ENCODE measurements around the gene ADIPOR2. TPM values are rescaled to one million over a fixed set of nuclear protein-coding genes. Genes with fewer than 3 reads are reported as not detected.
"Not testable (repeated sequence)": the region's sequence is repeated elsewhere in the genome, so short reads cannot be mapped to it uniquely, and the experiment has no call there.

The ADIPOR2 gene
- total RNA-seq, 1 experiment from 2014 or later: 84.0 TPM

DNA sequence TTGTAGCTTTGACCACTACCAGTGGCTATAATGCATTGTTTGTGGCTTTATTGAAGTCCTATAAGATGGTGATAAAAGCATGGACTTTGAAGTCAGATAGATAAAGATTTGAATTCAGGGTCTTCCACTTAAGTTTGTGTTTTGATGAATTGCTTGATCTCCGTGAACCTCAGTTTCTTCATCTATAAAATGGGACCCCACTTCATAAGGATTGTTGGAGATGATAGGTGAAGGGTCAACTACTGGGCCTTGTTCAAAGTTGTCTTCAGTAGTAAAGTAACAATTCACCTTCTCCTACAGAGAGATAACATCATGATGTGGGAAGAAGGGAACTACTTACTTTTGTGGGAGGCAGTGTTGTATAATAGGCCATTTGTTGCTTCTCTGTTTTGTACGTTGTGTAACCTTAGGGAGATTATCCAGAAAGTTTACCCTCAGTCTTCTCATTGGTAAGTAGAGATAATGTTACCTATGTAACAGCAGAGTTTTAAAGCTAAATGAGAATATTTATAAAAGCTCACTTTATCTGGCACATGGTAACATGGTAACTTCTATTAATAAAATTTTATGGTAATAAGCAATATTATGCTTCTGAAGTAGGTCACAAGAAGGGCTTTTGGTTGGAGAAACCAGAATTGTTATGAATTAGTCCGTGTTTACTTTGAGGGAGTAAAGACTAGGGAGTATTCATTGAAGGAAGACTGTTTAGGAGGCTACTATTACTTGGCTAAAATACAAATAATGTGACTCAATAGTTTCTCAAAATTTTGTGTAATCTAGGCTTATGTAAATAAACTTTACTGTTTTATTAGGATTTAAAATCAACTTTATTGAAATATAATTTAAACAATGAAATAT is 15.1 kb downstream of the ADIPOR2 start:
- Histone ChIP-seq H3K4me1 (ENCODE audit: insufficient read depth, low read length, poor library complexity, severe bottlenecking) (peaks cover 17% of the 10 kb centered on the region), H3K27me3 (replicated peaks; ENCODE audit: insufficient read depth, low read depth, low read length, poor library complexity) (no peaks in the 10 kb centered on the region), H3K9me3 (ENCODE audit: low read depth, low read length, poor library complexity, severe bottlenecking) (no peaks in the 10 kb centered on the region), H3K36me3 (ENCODE audit: insufficient read depth, low read length, poor library complexity, severe bottlenecking) (no peaks in the 10 kb centered on the region), H3K27ac (ENCODE audit: low read depth, low read length, poor library complexity, severe bottlenecking) (no peak overlapping the region), H3K4me3 (ENCODE audit: low read depth, low read length, poor library complexity, severe bottlenecking) (no peak overlapping the region)
- intact Hi-C loops (cut with micrococcal nuclease; ENCODE audit: unreplicated experiment): no loop called here
- ChIA-PET POLR2A (ENCODE audit: low non-redundant PET) (no interaction called here), CTCF (no interaction called here)
- TF ChIP-seq EZH2 (IDR thresholded peaks at IDR 0.05; ENCODE audit: borderline replicate concordance, low read depth, low read length, poor library complexity, severe bottlenecking): no peak
- TF ChIP-seq, protein P1, sequence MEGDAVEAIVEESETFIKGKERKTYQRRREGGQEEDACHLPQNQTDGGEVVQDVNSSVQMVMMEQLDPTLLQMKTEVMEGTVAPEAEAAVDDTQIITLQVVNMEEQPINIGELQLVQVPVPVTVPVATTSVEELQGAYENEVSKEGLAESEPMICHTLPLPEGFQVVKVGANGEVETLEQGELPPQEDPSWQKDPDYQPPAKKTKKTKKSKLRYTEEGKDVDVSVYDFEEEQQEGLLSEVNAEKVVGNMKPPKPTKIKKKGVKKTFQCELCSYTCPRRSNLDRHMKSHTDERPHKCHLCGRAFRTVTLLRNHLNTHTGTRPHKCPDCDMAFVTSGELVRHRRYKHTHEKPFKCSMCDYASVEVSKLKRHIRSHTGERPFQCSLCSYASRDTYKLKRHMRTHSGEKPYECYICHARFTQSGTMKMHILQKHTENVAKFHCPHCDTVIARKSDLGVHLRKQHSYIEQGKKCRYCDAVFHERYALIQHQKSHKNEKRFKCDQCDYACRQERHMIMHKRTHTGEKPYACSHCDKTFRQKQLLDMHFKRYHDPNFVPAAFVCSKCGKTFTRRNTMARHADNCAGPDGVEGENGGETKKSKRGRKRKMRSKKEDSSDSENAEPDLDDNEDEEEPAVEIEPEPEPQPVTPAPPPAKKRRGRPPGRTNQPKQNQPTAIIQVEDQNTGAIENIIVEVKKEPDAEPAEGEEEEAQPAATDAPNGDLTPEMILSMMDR (conservative IDR thresholded peaks at IDR 0.05; ENCODE audit: low read depth, low read length): no peak
- no TSS peak for BruUV-seq (replicated peaks)
- DNase-seq (ENCODE audit: low spot score): no peak

DNA sequence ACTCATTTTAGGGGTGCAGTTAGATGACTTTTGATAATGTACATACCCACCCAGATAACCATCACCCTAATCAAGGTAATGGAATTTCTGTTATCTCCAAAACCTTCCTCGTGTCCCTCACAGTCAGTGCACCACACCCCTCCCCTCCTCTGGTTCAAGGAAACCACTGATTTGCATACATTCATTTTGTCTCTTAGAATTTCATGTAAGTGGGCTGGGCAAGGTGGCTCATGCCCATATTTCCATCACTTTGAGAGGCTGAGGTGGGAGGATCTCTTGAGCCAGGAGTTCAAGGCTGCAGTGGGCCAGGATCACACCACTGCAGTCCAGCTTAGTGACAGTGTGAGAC is 15.7 kb downstream of the ADIPOR2 start:
- Histone ChIP-seq H3K9me3 (ENCODE audit: low read depth, low read length, poor library complexity, severe bottlenecking) (no peaks in the 10 kb centered on the region), H3K27me3 (replicated peaks; ENCODE audit: insufficient read depth, low read depth, low read length, poor library complexity) (no peaks in the 10 kb centered on the region), H3K4me1 (ENCODE audit: insufficient read depth, low read length, poor library complexity, severe bottlenecking) (peaks cover 17% of the 10 kb centered on the region), H3K4me3 (ENCODE audit: low read depth, low read length, poor library complexity, severe bottlenecking) (no peak overlapping the region), H3K36me3 (ENCODE audit: insufficient read depth, low read length, poor library complexity, severe bottlenecking) (no peaks in the 10 kb centered on the region), H3K27ac (ENCODE audit: low read depth, low read length, poor library complexity, severe bottlenecking) (no peak overlapping the region)
- ChIA-PET CTCF (no interaction called here), POLR2A (ENCODE audit: low non-redundant PET) (no interaction called here)
- TF ChIP-seq, protein P1 (conservative IDR thresholded peaks at IDR 0.05; ENCODE audit: low read depth, low read length): no peak
- TF ChIP-seq EZH2 (IDR thresholded peaks at IDR 0.05; ENCODE audit: borderline replicate concordance, low read depth, low read length, poor library complexity, severe bottlenecking): no peak
- no peak for DNase-seq (ENCODE audit: low spot score)
- BruUV-seq (replicated peaks): no TSS peak
- intact Hi-C loops (cut with micrococcal nuclease; ENCODE audit: unreplicated experiment): no loop called here

DNA sequence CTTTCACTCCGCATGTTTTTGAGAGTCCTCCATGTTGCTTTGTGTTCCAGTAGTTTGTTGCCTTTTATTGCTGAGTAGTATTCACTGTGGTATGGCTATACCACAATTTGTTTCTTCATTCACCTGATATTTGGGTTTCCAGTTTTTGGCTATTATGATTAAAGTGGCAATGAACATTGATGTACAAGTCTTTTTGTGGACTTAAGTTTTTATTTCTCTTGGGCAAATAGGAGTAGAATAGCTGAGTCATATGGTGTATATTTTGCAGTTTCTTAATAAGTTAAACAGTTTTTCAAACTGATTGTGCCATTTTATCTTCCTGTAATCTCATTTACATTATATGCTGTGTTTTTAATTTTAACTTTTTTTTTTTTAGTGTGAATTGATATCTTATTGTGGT is 16.2 kb downstream of the ADIPOR2 start:
- no peaks in the 10 kb centered on the region for H3K9me3 ChIP-seq (ENCODE audit: low read depth, low read length, poor library complexity, severe bottlenecking)
- CTCF ChIA-PET: no interaction called here
- DNase-seq (ENCODE audit: low spot score): no peak
- no peak overlapping the region for H3K4me3 ChIP-seq (ENCODE audit: low read depth, low read length, poor library complexity, severe bottlenecking)
- no TSS peak for BruUV-seq (replicated peaks)
- intact Hi-C loops (cut with micrococcal nuclease; ENCODE audit: unreplicated experiment): no loop called here
- H3K27ac ChIP-seq (ENCODE audit: low read depth, low read length, poor library complexity, severe bottlenecking): no peak overlapping the region
- no peaks in the 10 kb centered on the region for H3K36me3 ChIP-seq (ENCODE audit: insufficient read depth, low read length, poor library complexity, severe bottlenecking)
- no peaks in the 10 kb centered on the region for H3K27me3 ChIP-seq (replicated peaks; ENCODE audit: insufficient read depth, low read depth, low read length, poor library complexity)
- peaks cover 17% of the 10 kb centered on the region for H3K4me1 ChIP-seq (ENCODE audit: insufficient read depth, low read length, poor library complexity, severe bottlenecking)
- POLR2A ChIA-PET (ENCODE audit: low non-redundant PET): no interaction called here
- no peak for TF ChIP-seq EZH2 (IDR thresholded peaks at IDR 0.05; ENCODE audit: borderline replicate concordance, low read depth, low read length, poor library complexity, severe bottlenecking)
- TF ChIP-seq, protein P1 (conservative IDR thresholded peaks at IDR 0.05; ENCODE audit: low read depth, low read length): no peak

DNA sequence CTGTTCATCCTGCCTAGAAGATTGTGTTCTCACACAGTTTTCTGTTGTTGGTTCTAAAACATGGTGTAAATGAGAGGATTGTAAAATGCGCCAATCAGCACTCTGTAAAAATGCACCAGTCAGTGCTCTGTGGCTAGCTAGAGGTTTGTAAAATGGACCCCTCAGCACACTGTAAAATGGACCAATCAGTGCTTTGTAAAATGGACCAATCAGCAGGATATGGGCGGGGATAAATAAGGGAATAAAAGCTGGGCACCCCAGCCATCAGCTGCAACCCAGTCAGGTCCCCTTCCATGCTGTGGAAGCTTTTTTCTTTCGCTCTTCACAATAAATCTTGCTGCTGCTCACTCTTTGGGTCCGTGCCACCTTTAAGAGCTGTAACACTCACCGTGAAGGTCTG is 19.1 kb downstream of the ADIPOR2 start:
- DNase-seq (ENCODE audit: low spot score); POLR2A ChIA-PET (ENCODE audit: low non-redundant PET); CTCF ChIA-PET; H3K9me3 ChIP-seq (ENCODE audit: low read depth, low read length, poor library complexity, severe bottlenecking); BruUV-seq (replicated peaks); H3K4me3 ChIP-seq (ENCODE audit: low read depth, low read length, poor library complexity, severe bottlenecking); H3K4me1 ChIP-seq (ENCODE audit: insufficient read depth, low read length, poor library complexity, severe bottlenecking); H3K27ac ChIP-seq (ENCODE audit: low read depth, low read length, poor library complexity, severe bottlenecking); H3K36me3 ChIP-seq (ENCODE audit: insufficient read depth, low read length, poor library complexity, severe bottlenecking); intact Hi-C loops (cut with micrococcal nuclease; ENCODE audit: unreplicated experiment); H3K27me3 ChIP-seq (replicated peaks; ENCODE audit: insufficient read depth, low read depth, low read length, poor library complexity): not testable (repeated sequence)

DNA sequence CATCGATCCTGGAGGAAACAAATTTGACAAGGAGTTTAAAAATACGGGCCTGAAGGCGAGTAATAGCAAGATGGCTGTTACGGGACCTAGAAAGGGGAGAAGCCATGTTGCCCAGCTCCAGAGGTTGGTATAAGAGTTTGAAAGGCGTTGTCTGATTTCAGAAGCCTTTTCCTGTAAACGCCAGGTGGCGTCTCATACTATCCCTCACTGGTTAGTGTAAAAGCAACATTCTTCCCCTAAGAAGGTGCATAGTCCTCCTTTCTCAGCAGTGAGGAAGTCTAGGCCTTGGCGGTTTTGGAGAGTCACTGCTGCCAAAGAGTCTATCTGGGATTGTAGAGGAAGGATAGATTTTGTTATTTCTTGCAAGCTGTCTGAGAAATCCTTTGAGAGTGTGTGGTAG is 20.0 kb downstream of the ADIPOR2 start:
- intact Hi-C loops (cut with micrococcal nuclease; ENCODE audit: unreplicated experiment); POLR2A ChIA-PET (ENCODE audit: low non-redundant PET); H3K9me3 ChIP-seq (ENCODE audit: low read depth, low read length, poor library complexity, severe bottlenecking); H3K27ac ChIP-seq (ENCODE audit: low read depth, low read length, poor library complexity, severe bottlenecking); H3K27me3 ChIP-seq (replicated peaks; ENCODE audit: insufficient read depth, low read depth, low read length, poor library complexity); H3K4me3 ChIP-seq (ENCODE audit: low read depth, low read length, poor library complexity, severe bottlenecking); CTCF ChIA-PET; H3K4me1 ChIP-seq (ENCODE audit: insufficient read depth, low read length, poor library complexity, severe bottlenecking); DNase-seq (ENCODE audit: low spot score); BruUV-seq (replicated peaks); H3K36me3 ChIP-seq (ENCODE audit: insufficient read depth, low read length, poor library complexity, severe bottlenecking): not testable (repeated sequence)

All from A673 (cell line).